ENCODE results near the gene SIX4.

GRCh38 chr14:60722357-60723115 is 1.6 kb downstream of the SIX4 start:
- TF ChIP-seq CTCF (conservative IDR thresholded peaks at IDR 0.05; ENCODE audit: low read length) = no peak
- no peak for TF ChIP-seq EZH2phosphoT487 (IDR thresholded peaks at IDR 0.05; ENCODE audit: borderline replicate concordance, low read depth, low read length)
